Liver (tissue), 9 donors: ENCODE results near the gene LNX1. TPM values are rescaled to one million over a fixed set of nuclear protein-coding genes. Genes with fewer than 3 reads are reported as not detected.

Experiments
- DNase-seq: peaks from one replicate; pipeline ENCODE4 v3.0.0-alpha.2; 2017; ENCODE audit warnings: low spot score
- H3K27ac ChIP-seq, 2 donors: one replicate each; pipeline ENCODE4 v1.7.0; 2013; ENCODE audit warnings: inconsistent platforms in 2 of 2, low read length in 2 of 2, control low read depth in 1 of 2, low read depth in 1 of 2, mild to moderate bottlenecking in 1 of 2
- H3K27me3 ChIP-seq, 4 donors: one replicate each; pipeline versions ENCODE4 v1.6.1 to v1.7.0; 2013; ENCODE audit warnings: low read length in 3 of 4, inconsistent platforms in 1 of 4, mild to moderate bottlenecking in 1 of 4, moderate library complexity in 1 of 4; ENCODE audit not compliant: control insufficient read depth in 4 of 4, insufficient read depth in 4 of 4
- H3K36me3 ChIP-seq, 4 donors: one replicate each; pipeline versions ENCODE4 v1.6.1 to v1.7.0; 2013; ENCODE audit warnings: low read length in 3 of 4, mild to moderate bottlenecking in 3 of 4, low read depth in 1 of 4, moderate library complexity in 1 of 4; ENCODE audit not compliant: control insufficient read depth in 4 of 4, insufficient read depth in 3 of 4
- H3K4me1 ChIP-seq, 4 donors: one replicate each; pipeline versions ENCODE4 v1.6.1 to v1.7.0; 2013; ENCODE audit warnings: low read length in 3 of 4, mild to moderate bottlenecking in 3 of 4, moderate library complexity in 1 of 4; ENCODE audit not compliant: control insufficient read depth in 4 of 4, insufficient read depth in 4 of 4
- H3K4me3 ChIP-seq, 3 donors: one replicate each; pipeline versions ENCODE4 v1.6.1 to v1.7.0; 2013; ENCODE audit warnings: low read length in 3 of 3, control low read depth in 1 of 3, low read depth in 1 of 3, mild to moderate bottlenecking in 1 of 3
- H3K9ac ChIP-seq, 2 donors: one replicate each; pipeline ENCODE4 v1.7.0; 2013; ENCODE audit warnings: low read length in 2 of 2, mild to moderate bottlenecking in 2 of 2, moderate library complexity in 2 of 2, control low read depth in 1 of 2, low read depth in 1 of 2
- H3K9me3 ChIP-seq, 4 donors: one replicate each; pipeline versions ENCODE4 v1.6.1 to v1.7.0; 2013; ENCODE audit warnings: low read length in 3 of 4; ENCODE audit not compliant: control insufficient read depth in 4 of 4
- ATF3 ChIP-seq: IDR thresholded peaks from 2 replicates; pipeline ENCODE4 v1.6.1; 2016; ENCODE audit warnings: antibody characterized with exemption
- EGR1 ChIP-seq, 2 donors: IDR thresholded peaks; 2 replicates each; pipeline ENCODE4 v1.6.1; 2016 to 2018; ENCODE audit warnings: antibody characterized with exemption in 2 of 2, low read depth in 2 of 2
- FOXA1 ChIP-seq: IDR thresholded peaks from 2 replicates; pipeline ENCODE4 v1.6.1; 2016; ENCODE audit warnings: antibody characterized with exemption
- FOXA2 ChIP-seq: IDR thresholded peaks from 2 replicates; pipeline ENCODE4 v1.6.1; 2016; ENCODE audit warnings: antibody characterized with exemption
- GABPA ChIP-seq, 2 donors: IDR thresholded peaks in 1 of 2; conservative IDR thresholded peaks in 1 of 2; 2 replicates each; pipeline ENCODE4 v1.6.1; 2016; ENCODE audit warnings: antibody characterized with exemption in 2 of 2, mild to moderate bottlenecking in 1 of 2, moderate library complexity in 1 of 2
- HNF4A ChIP-seq, 2 donors: conservative IDR thresholded peaks; 2 replicates each; pipeline ENCODE4 v1.6.1; 2016; ENCODE audit warnings: antibody characterized with exemption in 2 of 2, mild to moderate bottlenecking in 2 of 2
- HNF4G ChIP-seq: IDR thresholded peaks from 2 replicates; pipeline ENCODE4 v1.6.1; 2016; ENCODE audit warnings: antibody characterized with exemption
- JUND ChIP-seq, 2 donors: IDR thresholded peaks; 2 replicates each; pipeline ENCODE4 v1.6.1; 2016; ENCODE audit warnings: antibody characterized with exemption in 2 of 2
- RAD21 ChIP-seq, 2 donors: IDR thresholded peaks; 2 replicates each; pipeline ENCODE4 v1.6.1; 2016; ENCODE audit warnings: antibody characterized with exemption in 2 of 2, mild to moderate bottlenecking in 2 of 2
- REST ChIP-seq: IDR thresholded peaks from 2 replicates; pipeline ENCODE4 v1.6.1; 2016; ENCODE audit warnings: antibody characterized with exemption, mild to moderate bottlenecking
- RXRA ChIP-seq, 2 donors: IDR thresholded peaks; 2 replicates each; pipeline ENCODE4 v1.6.1; 2017 to 2018; ENCODE audit warnings: antibody characterized with exemption in 2 of 2, mild to moderate bottlenecking in 1 of 2
- SP1 ChIP-seq: IDR thresholded peaks from 2 replicates; pipeline ENCODE4 v1.6.1; 2018; ENCODE audit warnings: antibody characterized with exemption, mild to moderate bottlenecking
- TAF1 ChIP-seq: conservative IDR thresholded peaks from 2 replicates; pipeline ENCODE4 v1.6.1; 2016; ENCODE audit warnings: antibody characterized with exemption, mild to moderate bottlenecking
- YY1 ChIP-seq: IDR thresholded peaks from 2 replicates; pipeline ENCODE4 v1.6.1; 2016; ENCODE audit warnings: antibody characterized with exemption, mild to moderate bottlenecking
- WGBS: extraction: QIAGEN DNeasy Blood & Tissue Kit; methylation state at CpG from one replicate; pipeline ENCODE4 v1.1.7; 2013; 5-methylcytosine and 5-hydroxymethylcytosine counted together
- polyA plus RNA-seq, 2 donors: library from polyadenylated mRNA; stranded (reverse) in 1 of 2; unstranded in 1 of 2; fragments of 200-250 nt in 1 of 2; fragments of >200 nt in 1 of 2; fragmentation: Nextera tagmentation in 1 of 2; extraction: Ambion mirVana in 1 of 2; gene quantifications; one replicate each; pipeline versions ENCODE4 v1.2.1 to v1.2.3, GENCODE V29; 2013 to 2015
- total RNA-seq, 2 donors: library from RNA; depleted of rRNA; stranded (reverse); fragments of >200 nt; gene quantifications; one replicate each; pipeline ENCODE4 v1.2.3, GENCODE V29; 2014
- TF ChIP-seq, protein P1 (sequence below): IDR thresholded peaks from 2 replicates; pipeline ENCODE4 v1.6.1; 2016; ENCODE audit warnings: antibody characterized with exemption
- TF ChIP-seq, protein P2 (sequence below): IDR thresholded peaks from 2 replicates; pipeline ENCODE4 v1.6.1; 2016; ENCODE audit warnings: antibody characterized with exemption
- donor health status: healthy.
- donor health status: healthy.
- donor health status: healthy.
- donor health status: healthy.
- donor health status: healthy.

LNX1 gene
- total and polyA plus RNA-seq, 4 donors, result 1.5 to 3.4 (median 2.3) TPM

DNA sequence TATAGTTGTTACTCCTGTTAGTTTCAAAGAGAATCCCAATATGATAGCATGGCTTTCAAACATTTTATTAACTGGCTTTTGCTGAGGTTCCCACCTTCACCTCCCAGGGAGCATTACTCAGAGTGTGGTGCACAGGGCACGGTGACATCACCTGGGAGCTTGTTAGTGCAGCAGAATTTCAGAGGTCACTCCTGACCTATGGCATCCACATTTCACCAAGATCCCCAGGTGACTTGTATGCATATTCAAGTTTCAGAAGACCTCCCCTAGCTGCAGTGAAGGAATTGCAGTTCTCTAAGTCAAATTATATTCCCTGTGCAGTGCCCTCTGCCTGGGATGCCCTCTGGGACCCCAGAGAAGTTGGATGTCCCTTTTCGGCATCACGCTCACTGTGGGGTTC is 29.7 kb upstream of the LNX1 start:
- Histone ChIP-seq H3K36me3 (no peaks in the 10 kb centered on the region), H3K27me3 (no peaks in the 10 kb centered on the region), H3K9me3 (no peaks in the 10 kb centered on the region), H3K9ac (no peak overlapping the region), H3K4me3 (no peak overlapping the region), H3K27ac (no peak overlapping the region), H3K4me1 (no peaks in the 10 kb centered on the region)
- 88% methylated on average over 3 of the region's 3 CpGs for WGBS
- no peak for TF ChIP-seq FOXA2
- no peak for TF ChIP-seq ATF3
- no peak for TF ChIP-seq HNF4A (conservative IDR thresholded peaks at IDR 0.05)
- TF ChIP-seq JUND (IDR thresholded peaks at IDR 0.05), result no peak
- no peak for TF ChIP-seq SP1
- no peak for TF ChIP-seq HNF4G
- no peak for TF ChIP-seq RAD21 (IDR thresholded peaks at IDR 0.05)
- TF ChIP-seq FOXA1, result no peak
- no peak for TF ChIP-seq REST
- TF ChIP-seq TAF1, result no peak
- no peak for TF ChIP-seq YY1
- TF ChIP-seq, protein P1, sequence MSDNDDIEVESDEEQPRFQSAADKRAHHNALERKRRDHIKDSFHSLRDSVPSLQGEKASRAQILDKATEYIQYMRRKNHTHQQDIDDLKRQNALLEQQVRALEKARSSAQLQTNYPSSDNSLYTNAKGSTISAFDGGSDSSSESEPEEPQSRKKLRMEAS, result no peak
- TF ChIP-seq EGR1 (IDR thresholded peaks at IDR 0.05; ENCODE audit: low read depth in 2 of 2), result no peak
- no peak for DNase-seq

GRCh38 chr4:53619431-53619830 is 28.1 kb upstream of the LNX1 start:
- WGBS, result 91% methylated on average over 3 of the region's 3 CpGs
- TF ChIP-seq FOXA2, result no peak
- no peak for TF ChIP-seq REST
- no peak for TF ChIP-seq GABPA (IDR thresholded peaks at IDR 0.05 in 1 of 2, conservative IDR thresholded peaks at IDR 0.05 in 1 of 2)
- no peak for TF ChIP-seq RAD21 (IDR thresholded peaks at IDR 0.05)
- TF ChIP-seq, protein P2, sequence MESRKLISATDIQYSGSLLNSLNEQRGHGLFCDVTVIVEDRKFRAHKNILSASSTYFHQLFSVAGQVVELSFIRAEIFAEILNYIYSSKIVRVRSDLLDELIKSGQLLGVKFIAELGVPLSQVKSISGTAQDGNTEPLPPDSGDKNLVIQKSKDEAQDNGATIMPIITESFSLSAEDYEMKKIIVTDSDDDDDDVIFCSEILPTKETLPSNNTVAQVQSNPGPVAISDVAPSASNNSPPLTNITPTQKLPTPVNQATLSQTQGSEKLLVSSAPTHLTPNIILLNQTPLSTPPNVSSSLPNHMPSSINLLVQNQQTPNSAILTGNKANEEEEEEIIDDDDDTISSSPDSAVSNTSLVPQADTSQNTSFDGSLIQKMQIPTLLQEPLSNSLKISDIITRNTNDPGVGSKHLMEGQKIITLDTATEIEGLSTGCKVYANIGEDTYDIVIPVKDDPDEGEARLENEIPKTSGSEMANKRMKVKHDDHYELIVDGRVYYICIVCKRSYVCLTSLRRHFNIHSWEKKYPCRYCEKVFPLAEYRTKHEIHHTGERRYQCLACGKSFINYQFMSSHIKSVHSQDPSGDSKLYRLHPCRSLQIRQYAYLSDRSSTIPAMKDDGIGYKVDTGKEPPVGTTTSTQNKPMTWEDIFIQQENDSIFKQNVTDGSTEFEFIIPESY, result no peak
- no peak for TF ChIP-seq HNF4G
- no peak for TF ChIP-seq TAF1
- no peak for TF ChIP-seq HNF4A (conservative IDR thresholded peaks at IDR 0.05)
- TF ChIP-seq RXRA (IDR thresholded peaks at IDR 0.05), result no peak
- TF ChIP-seq JUND (IDR thresholded peaks at IDR 0.05), result no peak
- Histone ChIP-seq H3K4me3 (no peak overlapping the region), H3K9ac (no peak overlapping the region), H3K9me3 (no peaks in the 10 kb centered on the region), H3K36me3 (no peaks in the 10 kb centered on the region), H3K4me1 (no peaks in the 10 kb centered on the region), H3K27me3 (no peaks in the 10 kb centered on the region), H3K27ac (no peak overlapping the region)
- no peak for DNase-seq
